Activated B cell treated with CpG ODN at 0.5 μM for 24 hours (primary cell): ENCODE data around the gene MEAK7. TPM values are rescaled to one million over a fixed set of nuclear protein-coding genes. Genes with fewer than 3 reads are reported as not detected.
"Not testable (repeated sequence)": the region's sequence is repeated elsewhere in the genome, so short reads cannot be mapped to it uniquely, and the experiment has no call there.

ENCODE experiments used
- ATAC-seq: fragments of 200-7000 bp; cut with Tn5 transposase; one replicate; pipeline ENCODE4 v1.10.0; 2021; ENCODE audit warnings: low read depth, mild to moderate bottlenecking, moderate library complexity
- CTCF ChIA-PET: fragments of 350-600 bp; sonication (Branson Sonifier 250); formaldehyde crosslinking; loops from one replicate; lab custom pipeline; 2021; ENCODE audit warnings: antibody characterized with exemption; lab: Charles Lee
- POLR2A ChIA-PET: fragments of 350-600 bp; sonication (Branson Sonifier 250); formaldehyde crosslinking; loops from one replicate; lab custom pipeline; 2021; ENCODE audit warnings: antibody characterized with exemption; lab: Charles Lee
- DNase-seq: peaks from one replicate; pipeline ENCODE4 v3.0.0; 2022
- H3K27ac Mint-ChIP-seq: one replicate; pipeline ENCODE4 v1.8.0; 2020; ENCODE audit warnings: mixed read lengths
- H3K27me3 Mint-ChIP-seq: one replicate; pipeline ENCODE4 v1.8.0; 2021; ENCODE audit warnings: mixed read lengths
- H3K36me3 Mint-ChIP-seq: one replicate; pipeline ENCODE4 v1.8.0; 2021; ENCODE audit warnings: low read depth, mixed read lengths
- H3K4me1 Mint-ChIP-seq: one replicate; pipeline ENCODE4 v1.8.0; 2021; ENCODE audit warnings: mixed read lengths
- H3K4me3 Mint-ChIP-seq: one replicate; pipeline ENCODE4 v1.8.0; 2020; ENCODE audit warnings: mild to moderate bottlenecking, mixed read lengths
- H3K9me3 Mint-ChIP-seq: one replicate; pipeline ENCODE4 v1.8.0; 2020; ENCODE audit warnings: mixed read lengths
- CTCF ChIP-seq: fragments of 200-600 bp; IDR thresholded peaks from one replicate; pipeline ENCODE4 v1.8.0; 2022; ENCODE audit warnings: antibody characterized with exemption, mild to moderate bottlenecking
- intact Hi-C: fragments of 100-400 bp; cut with micrococcal nuclease; formaldehyde crosslinking; loops from one replicate; pipeline ENCODE4 v1.15.1; 2024
- total RNA-seq: library from RNA; stranded (reverse); gene quantifications from 2 replicates; pipeline ENCODE4 v1.2.3, GENCODE V29; 2022

The MEAK7 gene
- total RNA-seq, 1 donor from 2014 or later: 15.0 TPM

DNA sequence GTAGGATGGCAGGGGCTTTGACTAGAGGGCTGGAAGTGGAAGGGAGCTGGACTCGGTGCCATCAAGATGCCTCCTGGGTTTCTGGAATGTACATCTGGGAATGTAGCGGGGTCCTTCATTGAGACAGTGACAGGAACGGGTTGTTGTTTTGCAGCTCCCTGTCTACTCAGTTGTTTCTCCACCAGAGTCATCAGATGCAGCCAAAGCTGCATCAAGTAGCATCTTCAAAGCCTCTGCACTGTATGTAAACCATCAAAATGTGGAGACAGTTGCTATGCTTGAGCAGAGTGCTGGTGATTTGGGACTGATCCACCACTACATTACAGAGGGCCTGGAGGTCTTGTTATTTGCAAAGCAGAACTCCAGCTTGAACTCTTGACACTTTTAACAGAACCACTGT, 25.1 kb upstream of the MEAK7 start:
- Mint-ChIP-seq H3K36me3 (no peaks in the 10 kb centered on the region), H3K4me1 (peaks cover 11% of the 10 kb centered on the region), H3K9me3 (peaks cover 4% of the 10 kb centered on the region), H3K27ac (no peak overlapping the region), H3K4me3 (no peak overlapping the region), H3K27me3 (peaks cover 9% of the 10 kb centered on the region)
- TF ChIP-seq CTCF: no peak
- ChIA-PET CTCF (no interaction called here), POLR2A (no interaction called here)
- DNase-seq: no peak
- no peak for ATAC-seq
- intact Hi-C loops: no loop called here

DNA sequence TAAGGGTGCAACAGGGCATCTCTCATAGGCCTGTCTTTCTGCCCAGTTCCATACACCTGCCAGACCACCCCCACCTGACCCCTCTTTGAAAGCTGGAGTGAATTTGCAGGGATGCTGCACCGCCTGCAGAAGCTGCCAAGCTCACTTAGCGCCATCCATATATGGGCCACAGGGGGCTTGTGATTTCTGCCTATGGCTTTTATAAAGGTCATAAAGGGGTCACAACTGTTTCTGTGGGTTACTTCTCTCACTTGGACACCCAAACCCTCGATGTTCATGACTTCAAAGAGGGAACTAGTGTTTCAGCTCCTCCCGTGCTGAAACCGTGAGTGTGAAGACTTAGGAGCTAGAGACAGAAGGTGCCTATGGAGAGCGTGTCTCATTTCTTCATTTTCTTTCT, 23.9 kb upstream of the MEAK7 start:
- Mint-ChIP-seq H3K27me3 (peaks cover 9% of the 10 kb centered on the region), H3K4me1 (peaks cover 11% of the 10 kb centered on the region), H3K36me3 (no peaks in the 10 kb centered on the region), H3K9me3 (peaks cover 4% of the 10 kb centered on the region), H3K27ac (no peak overlapping the region), H3K4me3 (no peak overlapping the region)
- no peak for TF ChIP-seq CTCF
- ATAC-seq (no peak), DNase-seq (no peak)
- intact Hi-C loops: no loop called here
- POLR2A ChIA-PET: interaction anchor here (0.6 kb wide), 1 partner anchor 911 kb away, joined by 3 read pairs; no protein-coding TSS in a partner anchor
- CTCF ChIA-PET: interaction anchor here (1.4 kb wide), 1 partner anchor 18 kb away, joined by 3 read pairs; no protein-coding TSS in a partner anchor

GRCh38 chr16:84527532-84528269, 23.2 kb upstream of the MEAK7 start:
- ATAC-seq (no peak), DNase-seq (no peak)
- no peak overlapping the region for H3K27ac Mint-ChIP-seq
- H3K4me3 Mint-ChIP-seq: no peak overlapping the region
- H3K4me1 Mint-ChIP-seq: peaks cover 11% of the 10 kb centered on the region
- ChIA-PET POLR2A (interaction anchor here (0.6 kb wide), 1 partner anchor 911 kb away, joined by 3 read pairs; no protein-coding TSS in a partner anchor), CTCF (interaction anchor here (1.4 kb wide), 1 partner anchor 17 kb away, joined by 3 read pairs; no protein-coding TSS in a partner anchor)
- peaks cover 4% of the 10 kb centered on the region for H3K9me3 Mint-ChIP-seq
- intact Hi-C loops: no loop called here
- no peaks in the 10 kb centered on the region for H3K36me3 Mint-ChIP-seq
- no peak for TF ChIP-seq CTCF
- peaks cover 9% of the 10 kb centered on the region for H3K27me3 Mint-ChIP-seq

DNA sequence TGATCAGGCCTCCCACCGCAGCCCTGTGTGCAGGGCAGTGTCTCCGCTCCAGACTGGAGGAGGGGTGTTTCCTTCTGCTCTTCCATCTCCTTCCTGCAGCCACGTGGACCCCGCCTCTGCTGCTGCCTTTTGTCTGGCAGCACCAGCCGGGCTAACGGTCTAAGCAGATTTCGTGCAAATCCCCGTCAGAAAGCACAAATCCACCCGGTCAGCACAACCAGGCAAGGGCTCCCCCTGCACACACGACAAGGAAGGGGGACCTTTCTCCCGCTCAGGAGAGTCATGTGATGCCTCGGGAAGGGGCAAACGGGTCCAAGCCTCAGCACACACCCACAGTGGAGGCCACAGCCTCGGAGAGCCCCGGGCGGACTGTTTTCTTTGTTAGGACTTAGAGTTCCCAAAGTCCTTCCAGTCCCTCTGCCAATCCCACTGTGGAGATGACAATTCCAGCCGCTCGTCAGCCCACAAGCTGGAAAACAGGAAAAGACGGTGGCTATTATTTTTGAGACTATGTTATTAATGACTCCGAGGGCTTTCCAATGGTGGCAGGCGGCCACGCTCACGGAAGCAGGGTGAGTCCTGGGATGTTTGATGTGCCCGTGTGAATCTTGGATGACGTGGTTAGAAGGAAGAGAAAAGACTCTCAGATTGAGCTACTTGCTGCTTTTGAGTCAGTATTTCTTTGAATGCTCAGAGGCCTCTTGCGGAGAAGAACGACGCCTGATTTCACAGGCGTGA, 22.5 kb upstream of the MEAK7 start:
- POLR2A ChIA-PET: no interaction called here
- Mint-ChIP-seq H3K9me3 (peaks cover 4% of the 10 kb centered on the region), H3K27me3 (peaks cover 4% of the 10 kb centered on the region), H3K4me1 (peaks cover 4% of the 10 kb centered on the region), H3K4me3 (no peak overlapping the region), H3K27ac (no peak overlapping the region), H3K36me3 (no peaks in the 10 kb centered on the region)
- no peak for TF ChIP-seq CTCF
- intact Hi-C loops: no loop called here
- ATAC-seq (no peak), DNase-seq (no peak)
- CTCF ChIA-PET: interaction anchor here (1.4 kb wide), 1 partner anchor 16 kb away, joined by 3 read pairs; no protein-coding TSS in a partner anchor

DNA sequence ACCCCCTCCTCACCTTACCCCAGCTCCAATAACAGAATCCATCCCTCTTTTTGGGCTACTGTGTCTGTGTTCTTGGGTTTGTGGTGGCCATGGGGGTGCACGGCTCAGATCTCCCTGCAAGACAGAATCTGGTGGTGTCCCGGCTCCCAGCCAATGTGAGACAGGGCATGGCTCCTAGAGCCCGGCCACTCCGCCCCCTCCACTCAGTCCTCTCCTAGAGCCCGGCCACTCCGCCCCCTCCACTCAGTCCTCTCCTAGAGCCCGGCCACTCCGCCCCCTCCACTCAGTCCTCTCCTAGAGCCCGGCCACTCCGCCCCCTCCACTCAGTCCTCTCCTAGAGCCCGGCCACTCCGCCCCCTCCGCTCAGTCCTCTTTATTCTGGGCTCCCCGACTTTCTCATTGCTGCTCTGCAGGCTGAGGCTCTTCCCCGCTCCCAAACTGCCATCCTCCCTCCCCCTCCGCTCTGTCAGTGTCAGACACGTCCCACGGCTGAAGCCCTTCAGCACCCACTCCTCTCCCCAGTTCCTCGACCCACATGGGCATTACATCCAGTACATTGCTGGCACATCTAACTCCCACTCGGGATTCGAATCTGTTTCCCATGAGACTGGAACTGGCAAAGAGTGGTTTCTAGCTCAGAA, 20.6 kb upstream of the MEAK7 start:
- H3K9me3 Mint-ChIP-seq, ATAC-seq, H3K4me1 Mint-ChIP-seq, H3K4me3 Mint-ChIP-seq, H3K27me3 Mint-ChIP-seq, DNase-seq, CTCF ChIA-PET, intact Hi-C loops, H3K36me3 Mint-ChIP-seq, H3K27ac Mint-ChIP-seq, POLR2A ChIA-PET: not testable (repeated sequence)
